ENCODE data around the gene CDSN.

CDSN gene

GRCh38 chr6:31157513-31158139 is 37.4 kb upstream of the CDSN start, which contains the start of gene CCHCR1:
CCHCR1 (minus strand) TSS chr6:31157802; CDS start chr6:31157600, 202 bp downstream.
- no peak for TF ChIP-seq CTCF (IDR thresholded peaks at IDR 0.05)
- Mint-ChIP-seq H3K36me3 (ENCODE audit: low read depth) (peaks cover 26% of the 10 kb centered on the region), H3K4me1 (peaks cover 69% of the 10 kb centered on the region), H3K4me3 (peak within 1 kb of the TSS; percentile 96), H3K27me3 (ENCODE audit: low read depth, poor library complexity) (peaks cover 4% of the 10 kb centered on the region), H3K9me3 (no peaks in the 10 kb centered on the region), H3K27ac (peak within 1 kb of the TSS; percentile 63)
- peak; percentile 18 for DNase-seq

DNA sequence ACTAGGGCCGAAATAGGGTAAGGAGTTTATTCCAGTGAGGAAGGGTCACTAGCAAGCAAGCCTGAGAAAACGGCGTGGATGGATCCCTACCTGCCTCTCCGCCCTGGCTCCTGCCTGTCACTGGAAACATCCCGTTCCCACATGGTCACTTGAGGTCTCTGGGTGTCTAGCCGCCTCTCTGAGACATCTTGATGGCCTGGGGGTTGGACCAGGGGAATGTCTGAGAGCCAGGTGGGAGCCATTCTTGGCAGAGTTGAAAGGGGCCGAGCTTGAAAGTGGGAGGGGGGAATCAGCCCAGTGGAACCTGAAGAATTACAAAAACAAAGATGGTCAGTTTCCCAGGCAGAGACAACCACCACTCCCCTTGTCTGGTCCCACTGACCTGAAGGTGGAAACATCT is 36.4 kb upstream of the CDSN start:
- peaks cover 69% of the 10 kb centered on the region for H3K4me1 Mint-ChIP-seq
- peak overlapping the region; percentile 39 for H3K27ac Mint-ChIP-seq
- peak overlapping the region; percentile 96 for H3K4me3 Mint-ChIP-seq
- no peak for TF ChIP-seq CTCF (IDR thresholded peaks at IDR 0.05)
- peaks cover 26% of the 10 kb centered on the region for H3K36me3 Mint-ChIP-seq (ENCODE audit: low read depth)
- no peak for DNase-seq
- peaks cover 4% of the 10 kb centered on the region for H3K27me3 Mint-ChIP-seq (ENCODE audit: low read depth, poor library complexity)
- no peaks in the 10 kb centered on the region for H3K9me3 Mint-ChIP-seq

GRCh38 chr6:31154436-31154835 is 34.2 kb upstream of the CDSN start:
- Mint-ChIP-seq H3K27me3 (ENCODE audit: low read depth, poor library complexity) (peaks cover 8% of the 10 kb centered on the region), H3K27ac (no peak overlapping the region), H3K4me3 (no peak overlapping the region), H3K9me3 (no peaks in the 10 kb centered on the region), H3K4me1 (peaks cover 75% of the 10 kb centered on the region), H3K36me3 (ENCODE audit: low read depth) (peaks cover 39% of the 10 kb centered on the region)
- no peak for TF ChIP-seq CTCF (IDR thresholded peaks at IDR 0.05)
- no peak for DNase-seq

DNA sequence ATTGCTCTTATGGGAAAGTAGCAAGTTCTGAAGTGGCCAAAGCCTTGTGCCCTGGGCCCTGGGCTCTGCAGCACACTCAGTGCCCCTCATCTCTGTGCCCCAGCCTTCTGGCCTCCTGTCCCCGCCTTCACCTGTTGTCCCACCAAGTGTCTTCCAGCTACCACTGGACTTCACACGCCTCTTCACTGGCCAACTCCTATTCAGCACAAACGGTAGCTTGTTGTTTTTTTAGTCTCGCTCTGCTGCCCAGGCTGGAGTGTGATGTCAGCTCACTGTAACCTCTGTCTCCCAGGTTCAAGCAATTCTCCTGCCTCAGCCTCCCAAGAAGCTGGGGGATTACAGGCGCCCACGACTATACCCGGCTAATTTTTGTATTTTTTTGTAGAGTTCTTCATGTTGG is 32.5 kb upstream of the CDSN start:
- peak overlapping the region; percentile 37 for H3K4me3 Mint-ChIP-seq
- H3K4me1 Mint-ChIP-seq, result peaks cover 62% of the 10 kb centered on the region
- no peaks in the 10 kb centered on the region for H3K9me3 Mint-ChIP-seq
- DNase-seq, result peak; percentile 18
- peaks cover 39% of the 10 kb centered on the region for H3K36me3 Mint-ChIP-seq (ENCODE audit: low read depth)
- peaks cover 6% of the 10 kb centered on the region for H3K27me3 Mint-ChIP-seq (ENCODE audit: low read depth, poor library complexity)
- no peak for TF ChIP-seq CTCF (IDR thresholded peaks at IDR 0.05)
- peak overlapping the region; percentile 83 for H3K27ac Mint-ChIP-seq

GRCh38 chr6:31149827-31150447 is 29.7 kb upstream of the CDSN start:
- Mint-ChIP-seq H3K9me3 (no peaks in the 10 kb centered on the region), H3K27ac (no peak overlapping the region), H3K4me3 (no peak overlapping the region), H3K4me1 (peaks cover 40% of the 10 kb centered on the region), H3K27me3 (ENCODE audit: low read depth, poor library complexity) (peaks cover 13% of the 10 kb centered on the region), H3K36me3 (ENCODE audit: low read depth) (peaks cover 40% of the 10 kb centered on the region)
- no peak for TF ChIP-seq CTCF (IDR thresholded peaks at IDR 0.05)
- DNase-seq, result no peak

- Mint-ChIP-seq H3K4me3 (no peak overlapping the region), H3K27ac (no peak overlapping the region), H3K9me3 (no peaks in the 10 kb centered on the region), H3K27me3 (ENCODE audit: low read depth, poor library complexity) (peaks cover 13% of the 10 kb centered on the region), H3K4me1 (peaks cover 27% of the 10 kb centered on the region), H3K36me3 (ENCODE audit: low read depth) (peaks cover 21% of the 10 kb centered on the region)
- no peak for TF ChIP-seq CTCF (IDR thresholded peaks at IDR 0.05)
- DNase-seq, result no peak
These were observed 25.1 kb upstream of the CDSN start for GRCh38 chr6:31145386-31145785.
